HEK293 (cell line): ENCODE results near the gene MACF1.

ENCODE experiments used
- ZNF366 ChIP-seq: fragments of 450-650 bp; formaldehyde crosslinking; conservative IDR thresholded peaks from 2 replicates; pipeline ENCODE4 v1.5.1; 2016; ENCODE audit warnings: missing biosample characterization, missing genetic modification characterization
- ZNF624 ChIP-seq: fragments of 450-650 bp; formaldehyde crosslinking; IDR thresholded peaks from 2 replicates; pipeline ENCODE4 v1.5.1; 2017; ENCODE audit warnings: missing biosample characterization, missing genetic modification characterization
- TF ChIP-seq, protein P1 (sequence below): fragments of 450-650 bp; formaldehyde crosslinking; IDR thresholded peaks from 2 replicates; pipeline ENCODE4 v1.5.1; 2016; ENCODE audit warnings: missing biosample characterization, missing genetic modification characterization
- TF ChIP-seq, protein P2 (sequence below): fragments of 450-650 bp; formaldehyde crosslinking; IDR thresholded peaks from 2 replicates; pipeline ENCODE4 v1.5.1; 2016; ENCODE audit warnings: missing biosample characterization, missing genetic modification characterization, low read depth

DNA sequence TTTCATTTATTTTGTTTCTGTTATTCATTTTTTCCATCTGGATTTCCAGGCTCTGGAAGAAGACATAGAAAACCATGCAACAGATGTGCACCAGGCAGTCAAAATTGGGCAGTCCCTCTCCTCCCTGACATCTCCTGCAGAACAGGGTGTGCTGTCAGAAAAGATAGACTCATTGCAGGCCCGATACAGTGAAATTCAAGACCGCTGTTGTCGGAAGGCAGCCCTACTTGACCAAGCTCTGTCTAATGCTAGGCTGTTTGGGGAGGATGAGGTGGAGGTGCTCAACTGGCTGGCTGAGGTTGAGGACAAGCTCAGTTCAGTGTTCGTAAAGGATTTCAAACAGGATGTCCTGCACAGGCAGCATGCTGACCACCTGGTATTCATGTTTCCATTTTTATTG lies 223.4 kb downstream of the MACF1 start:
- TF ChIP-seq, protein P1, sequence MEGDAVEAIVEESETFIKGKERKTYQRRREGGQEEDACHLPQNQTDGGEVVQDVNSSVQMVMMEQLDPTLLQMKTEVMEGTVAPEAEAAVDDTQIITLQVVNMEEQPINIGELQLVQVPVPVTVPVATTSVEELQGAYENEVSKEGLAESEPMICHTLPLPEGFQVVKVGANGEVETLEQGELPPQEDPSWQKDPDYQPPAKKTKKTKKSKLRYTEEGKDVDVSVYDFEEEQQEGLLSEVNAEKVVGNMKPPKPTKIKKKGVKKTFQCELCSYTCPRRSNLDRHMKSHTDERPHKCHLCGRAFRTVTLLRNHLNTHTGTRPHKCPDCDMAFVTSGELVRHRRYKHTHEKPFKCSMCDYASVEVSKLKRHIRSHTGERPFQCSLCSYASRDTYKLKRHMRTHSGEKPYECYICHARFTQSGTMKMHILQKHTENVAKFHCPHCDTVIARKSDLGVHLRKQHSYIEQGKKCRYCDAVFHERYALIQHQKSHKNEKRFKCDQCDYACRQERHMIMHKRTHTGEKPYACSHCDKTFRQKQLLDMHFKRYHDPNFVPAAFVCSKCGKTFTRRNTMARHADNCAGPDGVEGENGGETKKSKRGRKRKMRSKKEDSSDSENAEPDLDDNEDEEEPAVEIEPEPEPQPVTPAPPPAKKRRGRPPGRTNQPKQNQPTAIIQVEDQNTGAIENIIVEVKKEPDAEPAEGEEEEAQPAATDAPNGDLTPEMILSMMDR (tag by site-specific recombination) = no peak
- TF ChIP-seq ZNF366 = no peak
- no peak for TF ChIP-seq ZNF624 (tag by site-specific recombination)
- TF ChIP-seq, protein P2, sequence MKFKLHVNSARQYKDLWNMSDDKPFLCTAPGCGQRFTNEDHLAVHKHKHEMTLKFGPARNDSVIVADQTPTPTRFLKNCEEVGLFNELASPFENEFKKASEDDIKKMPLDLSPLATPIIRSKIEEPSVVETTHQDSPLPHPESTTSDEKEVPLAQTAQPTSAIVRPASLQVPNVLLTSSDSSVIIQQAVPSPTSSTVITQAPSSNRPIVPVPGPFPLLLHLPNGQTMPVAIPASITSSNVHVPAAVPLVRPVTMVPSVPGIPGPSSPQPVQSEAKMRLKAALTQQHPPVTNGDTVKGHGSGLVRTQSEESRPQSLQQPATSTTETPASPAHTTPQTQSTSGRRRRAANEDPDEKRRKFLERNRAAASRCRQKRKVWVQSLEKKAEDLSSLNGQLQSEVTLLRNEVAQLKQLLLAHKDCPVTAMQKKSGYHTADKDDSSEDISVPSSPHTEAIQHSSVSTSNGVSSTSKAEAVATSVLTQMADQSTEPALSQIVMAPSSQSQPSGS (tag by site-specific recombination) = no peak
